ENCODE data around the gene PTAR1. TPM values are rescaled to one million over a fixed set of nuclear protein-coding genes. Genes with fewer than 3 reads are reported as not detected.
"Not testable (repeated sequence)": the region's sequence is repeated elsewhere in the genome, so short reads cannot be mapped to it uniquely, and the experiment has no call there.

The PTAR1 gene
- total RNA-seq, 6 donors from 2014 or later, result 28.5 to 94.3 (median 48.6) TPM

DNA sequence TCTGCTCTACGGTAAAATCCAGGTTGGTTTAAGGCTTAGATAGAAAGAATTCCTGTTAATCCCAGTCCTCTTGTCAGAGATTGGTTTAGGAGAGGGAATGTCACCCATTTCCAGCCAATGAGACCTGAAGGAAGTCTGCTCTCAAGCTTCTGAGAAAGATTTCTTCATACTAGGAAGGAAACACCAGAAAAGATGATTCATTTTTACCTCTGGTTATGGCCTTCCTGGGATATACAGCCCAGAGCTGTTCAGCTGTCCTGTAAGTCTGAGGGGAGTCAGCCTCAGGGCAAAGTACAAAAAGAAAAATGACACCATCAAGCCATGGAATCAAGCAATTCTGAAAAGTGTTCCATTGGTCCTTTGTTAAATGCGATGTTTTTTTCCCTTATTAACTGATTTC is 42.2 kb upstream of the PTAR1 start:
- DNase-seq (no peak), ATAC-seq (ENCODE audit: low FRiP score in 2 of 2) (no peak)
- Histone ChIP-seq H3K27ac (no peak overlapping the region), H3K36me3 (no peaks in the 10 kb centered on the region), H3K4me3 (no peak overlapping the region), H3K9me3 (no peaks in the 10 kb centered on the region), H3K4me1 (peaks cover 0 to 11% (median 5%) of the 10 kb centered on the region in 4 donors), H3K27me3 (no peaks in the 10 kb centered on the region)
- WGBS, 2 donors, result 95 to 98% methylated on average over 2 of the region's 2 CpGs
- TF ChIP-seq EP300 (IDR thresholded peaks at IDR 0.05) (no peak), POLR2A (IDR thresholded peaks at IDR 0.05) (no peak), POLR2AphosphoS5 (IDR thresholded peaks at IDR 0.05) (no peak)
- TF ChIP-seq, protein P1, sequence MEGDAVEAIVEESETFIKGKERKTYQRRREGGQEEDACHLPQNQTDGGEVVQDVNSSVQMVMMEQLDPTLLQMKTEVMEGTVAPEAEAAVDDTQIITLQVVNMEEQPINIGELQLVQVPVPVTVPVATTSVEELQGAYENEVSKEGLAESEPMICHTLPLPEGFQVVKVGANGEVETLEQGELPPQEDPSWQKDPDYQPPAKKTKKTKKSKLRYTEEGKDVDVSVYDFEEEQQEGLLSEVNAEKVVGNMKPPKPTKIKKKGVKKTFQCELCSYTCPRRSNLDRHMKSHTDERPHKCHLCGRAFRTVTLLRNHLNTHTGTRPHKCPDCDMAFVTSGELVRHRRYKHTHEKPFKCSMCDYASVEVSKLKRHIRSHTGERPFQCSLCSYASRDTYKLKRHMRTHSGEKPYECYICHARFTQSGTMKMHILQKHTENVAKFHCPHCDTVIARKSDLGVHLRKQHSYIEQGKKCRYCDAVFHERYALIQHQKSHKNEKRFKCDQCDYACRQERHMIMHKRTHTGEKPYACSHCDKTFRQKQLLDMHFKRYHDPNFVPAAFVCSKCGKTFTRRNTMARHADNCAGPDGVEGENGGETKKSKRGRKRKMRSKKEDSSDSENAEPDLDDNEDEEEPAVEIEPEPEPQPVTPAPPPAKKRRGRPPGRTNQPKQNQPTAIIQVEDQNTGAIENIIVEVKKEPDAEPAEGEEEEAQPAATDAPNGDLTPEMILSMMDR (IDR thresholded peaks at IDR 0.05), result no peak

DNA sequence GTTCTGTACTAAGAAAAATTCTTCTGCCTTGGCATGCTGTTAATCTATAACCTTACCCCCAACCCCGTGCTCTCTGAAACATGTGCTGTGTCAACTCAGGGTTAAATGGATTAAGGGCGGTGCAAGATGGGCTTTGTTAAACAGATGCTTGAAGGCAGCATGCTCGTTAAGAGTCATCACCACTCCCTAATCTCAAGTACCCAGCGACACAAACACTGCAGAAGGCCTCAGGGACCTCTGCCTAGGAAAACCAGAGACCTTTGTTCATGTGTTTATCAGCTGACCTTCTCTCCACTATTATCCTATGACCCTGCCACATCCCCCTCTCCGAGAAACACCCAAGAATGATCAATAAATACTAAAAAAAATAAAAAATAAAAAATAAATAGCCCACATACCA is 40.2 kb upstream of the PTAR1 start:
- ATAC-seq (ENCODE audit: low FRiP score in 2 of 2), result not testable (repeated sequence)
- 41 to 67% methylated on average over 5 of the region's 5 CpGs for WGBS, 2 donors

DNA sequence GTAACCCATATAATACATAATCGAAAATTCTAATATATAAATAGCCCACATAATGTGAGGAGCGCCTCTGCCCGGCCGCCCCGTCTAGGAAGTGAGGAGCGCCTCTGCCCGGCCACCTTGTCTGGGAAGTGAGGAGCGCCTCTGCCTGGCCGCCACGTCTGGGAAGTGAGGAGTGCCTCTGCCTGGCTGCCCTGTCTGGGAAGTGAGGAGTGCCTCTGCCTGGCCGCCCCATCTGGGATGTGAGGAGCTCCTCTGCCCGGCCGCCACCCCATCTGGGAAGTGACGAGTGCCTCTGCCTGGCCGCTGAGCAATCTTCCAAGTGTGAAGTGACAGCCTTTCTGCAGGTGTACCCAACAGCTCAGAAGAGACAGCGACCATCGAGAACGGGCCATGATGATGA is 39.7 kb upstream of the PTAR1 start:
- peak in 1 of 2 donors; percentile 55 for DNase-seq
- not testable (repeated sequence) for H3K4me3 ChIP-seq; H3K9me3 ChIP-seq; H3K36me3 ChIP-seq; H3K27me3 ChIP-seq; H3K27ac ChIP-seq; ATAC-seq (ENCODE audit: low FRiP score in 2 of 2); H3K4me1 ChIP-seq
- WGBS, 2 donors, result 92 to 95% methylated on average over 15 to 18 of the region's 18 CpGs

More for the DNA sequence above, 40.2 kb upstream of the PTAR1 start:
- not testable (repeated sequence) for H3K4me1 ChIP-seq, H3K4me3 ChIP-seq, H3K27me3 ChIP-seq, DNase-seq, H3K36me3 ChIP-seq, H3K27ac ChIP-seq, H3K9me3 ChIP-seq

DNA sequence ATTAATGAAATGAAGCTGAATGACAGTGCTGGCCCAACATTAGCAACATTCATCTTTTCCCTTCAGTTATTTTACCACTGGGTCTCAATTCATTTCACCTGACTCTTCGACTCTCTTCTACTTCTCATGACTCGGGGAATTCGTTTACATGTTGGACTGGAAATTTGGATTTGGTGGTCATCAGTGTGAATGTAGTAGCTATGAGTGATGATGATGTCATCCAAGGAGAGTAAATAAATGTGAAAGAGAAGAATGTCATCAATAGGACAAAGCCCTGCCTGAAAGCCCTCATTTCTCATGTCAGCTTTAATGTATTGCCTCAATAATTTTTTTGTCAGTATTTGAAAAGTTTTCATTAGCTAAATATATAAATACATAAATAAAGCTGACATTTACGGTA is 38.9 kb upstream of the PTAR1 start:
- Histone ChIP-seq H3K4me1 (no peaks in the 10 kb centered on the region), H3K4me3 (no peak overlapping the region), H3K36me3 (no peaks in the 10 kb centered on the region), H3K27ac (no peak overlapping the region), H3K9me3 (no peaks in the 10 kb centered on the region), H3K27me3 (no peaks in the 10 kb centered on the region)
- ATAC-seq (ENCODE audit: low FRiP score in 2 of 2), result no peak
- TF ChIP-seq POLR2AphosphoS5 (IDR thresholded peaks at IDR 0.05) (no peak), EP300 (IDR thresholded peaks at IDR 0.05) (no peak), POLR2A (IDR thresholded peaks at IDR 0.05) (no peak)
- TF ChIP-seq, protein P1 (IDR thresholded peaks at IDR 0.05), result no peak
- DNase-seq, result no peak
- WGBS, 2 donors, result 78 to 83% methylated on average over 4 of the region's 4 CpGs

DNA sequence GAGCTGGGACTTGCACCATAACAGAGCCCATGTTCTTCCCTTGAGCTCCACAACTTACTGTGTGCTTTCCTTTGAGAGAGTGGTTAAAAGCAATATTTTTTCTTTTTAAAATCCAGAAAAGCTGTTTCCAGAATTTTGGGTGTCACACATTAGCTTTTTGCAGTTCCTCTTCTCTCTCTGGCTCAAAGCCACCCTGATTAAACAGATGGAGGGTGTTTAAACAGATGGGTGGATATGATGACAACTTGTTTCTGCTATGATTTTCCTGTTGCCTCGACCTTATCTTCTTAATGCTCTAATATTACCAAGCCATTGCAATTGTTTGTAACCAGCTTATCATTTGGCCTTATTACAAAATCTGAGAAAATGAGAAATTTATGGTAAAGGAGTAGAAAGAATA is 37.9 kb upstream of the PTAR1 start:
- ATAC-seq (ENCODE audit: low FRiP score in 2 of 2), result no peak
- Histone ChIP-seq H3K27ac (no peak overlapping the region), H3K4me1 (no peaks in the 10 kb centered on the region), H3K27me3 (no peaks in the 10 kb centered on the region), H3K36me3 (no peaks in the 10 kb centered on the region), H3K4me3 (no peak overlapping the region), H3K9me3 (no peaks in the 10 kb centered on the region)
- TF ChIP-seq EP300 (IDR thresholded peaks at IDR 0.05) (no peak), POLR2A (IDR thresholded peaks at IDR 0.05) (no peak)
- WGBS, 2 donors, result 7 to 9% methylated on average over 1 of the region's 1 CpG
- DNase-seq, result no peak

DNA sequence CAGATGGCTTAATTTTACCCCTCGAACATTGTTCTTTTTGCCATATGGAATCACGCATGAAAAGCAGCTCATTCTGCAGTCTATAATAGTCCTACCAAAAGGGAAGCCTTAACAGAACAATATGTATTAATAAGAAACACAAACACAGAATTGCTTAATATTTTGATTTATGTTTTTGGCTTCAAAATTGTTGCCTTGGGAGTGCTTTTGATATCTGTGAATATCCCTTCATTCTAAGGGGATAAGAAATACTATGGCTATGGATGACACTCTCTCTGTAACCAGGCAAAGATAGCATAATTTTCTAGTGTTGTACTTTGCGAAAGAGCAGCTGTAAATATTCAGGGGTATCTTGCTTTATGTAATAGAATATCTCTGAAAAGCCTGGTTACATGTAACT is 34.5 kb upstream of the PTAR1 start:
- Histone ChIP-seq H3K4me3 (no peak overlapping the region), H3K27ac (no peak overlapping the region), H3K4me1 (no peaks in the 10 kb centered on the region), H3K36me3 (no peaks in the 10 kb centered on the region), H3K9me3 (no peaks in the 10 kb centered on the region), H3K27me3 (no peaks in the 10 kb centered on the region)
- no peak for TF ChIP-seq POLR2A (IDR thresholded peaks at IDR 0.05)
- TF ChIP-seq, protein P1 (IDR thresholded peaks at IDR 0.05), result no peak
- TF ChIP-seq POLR2AphosphoS5 (IDR thresholded peaks at IDR 0.05), result no peak
- TF ChIP-seq EP300 (IDR thresholded peaks at IDR 0.05), result no peak
- ATAC-seq (ENCODE audit: low FRiP score in 2 of 2), result no peak
- WGBS, 2 donors, result 82 to 87% methylated on average over 3 of the region's 3 CpGs
- DNase-seq, result no peak

Data from upper lobe of left lung (tissue), 6 donors.